GM12878 (cell line): Measurements from ENCODE around the gene DACH2. TPM values are rescaled to one million over a fixed set of nuclear protein-coding genes. Genes with fewer than 3 reads are reported as not detected.

Experiments
- CTCF ChIP-seq, 3 experiments: IDR thresholded peaks in 2 of 3; conservative IDR thresholded peaks in 1 of 3; 2 replicates each; pipeline ENCODE4 v1.5.1; 2011; ENCODE audit warnings: low read depth in 3 of 3, low read length in 3 of 3, mild to moderate bottlenecking in 3 of 3, control low read depth in 2 of 3, moderate library complexity in 2 of 3, inconsistent platforms in 1 of 3, mixed read lengths in 1 of 3; ENCODE audit not compliant: control insufficient read depth in 2 of 3, insufficient read depth in 1 of 3; ENCODE audit errors: extremely low read depth in 1 of 3
- E4F1 ChIP-seq: fragments of 450-650 bp; IDR thresholded peaks from 2 replicates; pipeline ENCODE4 v1.6.1; 2018; ENCODE audit warnings: borderline replicate concordance, mild to moderate bottlenecking; ENCODE audit not compliant: partially characterized antibody
- HDAC6 ChIP-seq: fragments of 200-600 bp; sonication (generic); IDR thresholded peaks from one replicate; pipeline ENCODE4 v1.8.0; 2017; ENCODE audit warnings: antibody characterized with exemption; ENCODE audit not compliant: unreplicated experiment
- MEF2A ChIP-seq: IDR thresholded peaks from 2 replicates; pipeline ENCODE4 v1.6.1; 2011; ENCODE audit warnings: low read depth, mild to moderate bottlenecking, low read length, moderate library complexity; ENCODE audit not compliant: insufficient read depth
- MLLT1 ChIP-seq: fragments of 450-650 bp; IDR thresholded peaks from 2 replicates; pipeline ENCODE4 v1.6.1; 2016; ENCODE audit warnings: mild to moderate bottlenecking
- RFX5 ChIP-seq: IDR thresholded peaks from 2 replicates; pipeline ENCODE4 v1.6.1; 2011; ENCODE audit warnings: low read depth, low read length, improper control_type of control experiment
- YY1 ChIP-seq: IDR thresholded peaks from 2 replicates; pipeline ENCODE4 v1.6.1; 2011; ENCODE audit warnings: low read depth, mild to moderate bottlenecking, low read length
- ZNF622 ChIP-seq: fragments of 450-650 bp; IDR thresholded peaks from 2 replicates; pipeline ENCODE4 v1.6.1; 2017; ENCODE audit warnings: mild to moderate bottlenecking, inconsistent platforms
- polyA plus RNA-seq, 11 experiments: library from polyadenylated mRNA; depleted of rRNA in 4 of 11; unstranded in 6 of 11; stranded (reverse) in 5 of 11; fragments of >200 nt; fragmentation: Nextera tagmentation in 4 of 11; fragmentation: Illumina TruSeq in 1 of 11; extraction: Ambion mirVana in 4 of 11; extraction: Trizol in 1 of 11; gene quantifications; 1 replicate in 1 of 11; 2 replicates in 10 of 11; pipeline versions ENCODE4 v1.2.1 to v1.2.3, GENCODE V29; 2011 to 2016; ENCODE audit warnings: inconsistent platforms in 2 of 11, missing spikeins in 2 of 11, low read depth in 1 of 11
- total RNA-seq, 4 experiments: library from RNA; depleted of rRNA in 3 of 4; stranded (reverse); fragments of >200 nt in 3 of 4; fragmentation: Illumina TruSeq in 1 of 4; extraction: Trizol in 1 of 4; gene quantifications; 2 replicates each; pipeline versions ENCODE4 v1.2.1 to v1.2.3, GENCODE V29; 2013 to 2021

The DACH2 gene
- total and polyA plus RNA-seq, 10 of the 15 experiments (the other 5 are each of a cell fraction or from before 2014, with no cell fraction given), result 0.03 to 0.19 (median 0.07) TPM; not detected in 6

GRCh38 chrX:86421771-86422170 is 273.5 kb downstream of the DACH2 start (continued):
- TF ChIP-seq E4F1 (no peak), CTCF (IDR thresholded peaks at IDR 0.05 in 2 of 3, conservative IDR thresholded peaks at IDR 0.05 in 1 of 3; ENCODE audit: control insufficient read depth in 2 of 3, extremely low read depth in 1 of 3, insufficient read depth in 1 of 3, low read depth in 3 of 3, low read length in 3 of 3) (no peak), MLLT1 (no peak), RFX5 (no peak), YY1 (no peak), HDAC6 (no peak), ZNF622 (no peak), MEF2A (no peak)
